HG03520 (cell line): Measurements from ENCODE around the gene ITCH.

Experiments used
- ATAC-seq: cut with Tn5 transposase; IDR thresholded peaks from one replicate; pipeline ENCODE4 v1.9.1; 2021; ENCODE audit warnings: mild to moderate bottlenecking, moderate library complexity; ENCODE audit not compliant: unreplicated experiment

ITCH gene

GRCh38 chr20:34544109-34544796, 181.2 kb downstream of the ITCH start:
- no peak for ATAC-seq

GRCh38 chr20:34546751-34547181, 183.7 kb downstream of the ITCH start:
- no peak for ATAC-seq

- ATAC-seq: no peak
Measured at GRCh38 chr20:34547844-34548613, 185.0 kb downstream of the ITCH start.

- no peak for ATAC-seq
Measured at GRCh38 chr20:34549291-34549928, 186.3 kb downstream of the ITCH start.

GRCh38 chr20:34549929-34550305, 186.8 kb downstream of the ITCH start:
- no peak for ATAC-seq

- ATAC-seq: no peak
Measured at GRCh38 chr20:34552569-34552968, 189.5 kb downstream of the ITCH start.

GRCh38 chr20:34553366-34553867, 190.3 kb downstream of the ITCH start:
- no peak for ATAC-seq

- no peak for ATAC-seq
Measured at GRCh38 chr20:34557936-34558319, 194.9 kb downstream of the ITCH start.

GRCh38 chr20:34558320-34559218, 195.5 kb downstream of the ITCH start, which contains the start of gene MAP1LC3A:
TSS of gene MAP1LC3A (plus strand) at chr20:34558718. CDS start at chr20:34558869, 151 bp downstream.
- peak; percentile 52 for ATAC-seq

GRCh38 chr20:34559311-34560140, 196.5 kb downstream of the ITCH start:
- ATAC-seq: no peak

- ATAC-seq: no peak
Measured at GRCh38 chr20:34560141-34560523, 197.1 kb downstream of the ITCH start.

- no peak for ATAC-seq
Measured at GRCh38 chr20:34560614-34561013, 197.5 kb downstream of the ITCH start.
